HEK293T (cell line): ENCODE measurements around the gene CEP85L.
A peak's percentile ranks its signal among the peaks of the same experiment; 100 is the strongest.

ENCODE experiments used
- CTCF ChIA-PET: fragments of 350-600 bp; formaldehyde crosslinking; extraction: SDS; loops from one replicate; lab custom pipeline; 2021; ENCODE audit warnings: antibody characterized with exemption, inconsistent platforms; lab: Yijun Ruan, JAX
- POLR2A ChIA-PET: fragments of 350-600 bp; formaldehyde crosslinking; extraction: SDS; loops from one replicate; lab custom pipeline; 2020; ENCODE audit warnings: antibody characterized with exemption, inconsistent platforms; lab: Yijun Ruan, JAX
- DNase-seq: peaks from one replicate; pipeline ENCODE4 v3.0.0; 2012; ENCODE audit warnings: mixed read lengths; ENCODE audit errors: extremely low spot score
- ARNT ChIP-seq: fragments of 450-650 bp; IDR thresholded peaks from 2 replicates; pipeline ENCODE4 v1.6.1; 2017; ENCODE audit warnings: mild to moderate bottlenecking
- BHLHE40 ChIP-seq: fragments of 450-650 bp; IDR thresholded peaks from 2 replicates; pipeline ENCODE4 v1.6.1; 2016; ENCODE audit warnings: mild to moderate bottlenecking, moderate library complexity, borderline replicate concordance
- CTBP1 ChIP-seq: fragments of 450-650 bp; IDR thresholded peaks from 2 replicates; pipeline ENCODE4 v1.6.1; 2016; ENCODE audit warnings: borderline replicate concordance
- ELF4 ChIP-seq: fragments of 450-650 bp; IDR thresholded peaks from 2 replicates; pipeline ENCODE4 v1.6.1; 2017; ENCODE audit warnings: antibody characterized with exemption
- FOXA1 ChIP-seq: fragments of 450-650 bp; IDR thresholded peaks from 2 replicates; pipeline ENCODE4 v1.6.1; 2016; ENCODE audit warnings: mild to moderate bottlenecking
- FOXK2 ChIP-seq: fragments of 450-650 bp; IDR thresholded peaks from 2 replicates; pipeline ENCODE4 v1.6.1; 2016; ENCODE audit warnings: mild to moderate bottlenecking
- FOXM1 ChIP-seq: fragments of 450-650 bp; IDR thresholded peaks from 2 replicates; pipeline ENCODE4 v1.6.1; 2017; ENCODE audit warnings: mild to moderate bottlenecking, borderline replicate concordance
- HDGF ChIP-seq: fragments of 450-650 bp; IDR thresholded peaks from 2 replicates; pipeline ENCODE4 v1.6.1; 2017; ENCODE audit warnings: antibody characterized with exemption, borderline replicate concordance
- L3MBTL2 ChIP-seq: fragments of 450-650 bp; conservative IDR thresholded peaks from 2 replicates; pipeline ENCODE4 v1.6.1; 2016; ENCODE audit warnings: mild to moderate bottlenecking
- LEF1 ChIP-seq: fragments of 450-650 bp; IDR thresholded peaks from 2 replicates; pipeline ENCODE4 v1.6.1; 2017; ENCODE audit warnings: mild to moderate bottlenecking, borderline replicate concordance
- NFRKB ChIP-seq: fragments of 450-650 bp; IDR thresholded peaks from 2 replicates; pipeline ENCODE4 v1.6.1; 2016; ENCODE audit warnings: mild to moderate bottlenecking, moderate library complexity
- PKNOX1 ChIP-seq: fragments of 450-650 bp; IDR thresholded peaks from 2 replicates; pipeline ENCODE4 v1.6.1; 2016
- SP1 ChIP-seq: fragments of 450-650 bp; IDR thresholded peaks from 2 replicates; pipeline ENCODE4 v1.6.1; 2017
- SUZ12 ChIP-seq: fragments of 450-650 bp; IDR thresholded peaks from 2 replicates; pipeline ENCODE4 v1.6.1; 2016; ENCODE audit warnings: mild to moderate bottlenecking
- TARDBP ChIP-seq: fragments of 450-650 bp; IDR thresholded peaks from 2 replicates; pipeline ENCODE4 v1.6.1; 2016
- ZNF384 ChIP-seq: fragments of 450-650 bp; IDR thresholded peaks from 2 replicates; pipeline ENCODE4 v1.6.1; 2016

CEP85L gene

GRCh38 chr6:118651282-118652050, at the start of gene CEP85L:
TSS of gene CEP85L (minus strand) at chr6:118651591. CDS start at chr6:118651269, 322 bp downstream.
- ChIA-PET CTCF (interaction anchor here (0.7 kb wide), 1 partner anchor 55 kb away, joined by 3 read pairs; no protein-coding TSS in a partner anchor), POLR2A (interaction anchor here (0.6 to 0.9 kb wide), 6 partner anchors 9 to 149 kb away, joined by 3 to 7 read pairs (median 4); no protein-coding TSS in a partner anchor)

GRCh38 chr6:118700531-118700930, 49.1 kb upstream of the CEP85L start:
- ChIA-PET POLR2A (no interaction called here), CTCF (no interaction called here)
- TF ChIP-seq ARNT (no peak), LEF1 (no peak), SP1 (no peak), SUZ12 (no peak), TARDBP (no peak), HDGF (no peak), NFRKB (no peak), FOXA1 (no peak), ZNF384 (no peak)
- no peak for DNase-seq

More at GRCh38 chr6:118651282-118652050, at the start of gene CEP85L:
- peak; percentile 90 for TF ChIP-seq L3MBTL2
- TF ChIP-seq FOXA1: no peak
- DNase-seq: peak; percentile 96

GRCh38 chr6:118697554-118697953, 46.2 kb upstream of the CEP85L start:
- POLR2A ChIA-PET: interaction anchor here (1.0 kb wide), 1 partner anchor 12 kb away, joined by 3 read pairs; no protein-coding TSS in a partner anchor
- no peak for DNase-seq
- CTCF ChIA-PET: interaction anchor here (0.7 to 0.9 kb wide), 2 partner anchors 9 to 31 kb away, joined by 3 read pairs; no protein-coding TSS in a partner anchor
- TF ChIP-seq FOXK2 (no peak), L3MBTL2 (no peak), TARDBP (no peak), HDGF (no peak), FOXA1 (no peak), NFRKB (no peak), BHLHE40 (no peak), ZNF384 (no peak), ARNT (no peak), SUZ12 (no peak)

GRCh38 chr6:118696271-118696670, 44.9 kb upstream of the CEP85L start:
- CTCF ChIA-PET: no interaction called here
- POLR2A ChIA-PET: no interaction called here
- no peak for TF ChIP-seq TARDBP
- TF ChIP-seq PKNOX1: peak; percentile 35; the same call in 1 of the 2 replicates
- TF ChIP-seq NFRKB: no peak
- no peak for TF ChIP-seq ELF4
- TF ChIP-seq SUZ12: no peak
- DNase-seq: no peak

GRCh38 chr6:118693562-118693961, 42.2 kb upstream of the CEP85L start:
- TF ChIP-seq BHLHE40 (no peak), CTBP1 (no peak)
- POLR2A ChIA-PET: no interaction called here
- DNase-seq: no peak

GRCh38 chr6:118685823-118686449, 34.5 kb upstream of the CEP85L start:
- DNase-seq: no peak
- TF ChIP-seq TARDBP: no peak
- POLR2A ChIA-PET: no interaction called here
- CTCF ChIA-PET: no interaction called here

More at GRCh38 chr6:118693562-118693961, 42.2 kb upstream of the CEP85L start:
- CTCF ChIA-PET: no interaction called here

- ChIA-PET POLR2A (interaction anchor here (0.6 kb wide), 1 partner anchor 26 kb away, joined by 3 read pairs; no protein-coding TSS in a partner anchor), CTCF (no interaction called here)
- no peak for TF ChIP-seq FOXM1
- no peak for TF ChIP-seq LEF1
- TF ChIP-seq FOXA1: no peak
- no peak for TF ChIP-seq SUZ12
- TF ChIP-seq L3MBTL2: no peak
- no peak for TF ChIP-seq FOXK2
- TF ChIP-seq BHLHE40: no peak
- no peak for TF ChIP-seq CTBP1
- TF ChIP-seq PKNOX1: no peak
- no peak for TF ChIP-seq NFRKB
- TF ChIP-seq HDGF: no peak
- DNase-seq: no peak
Measured at GRCh38 chr6:118683881-118684872, 32.8 kb upstream of the CEP85L start.
